Measurements from ENCODE around the gene EHD1.

EHD1 gene

GRCh38 chr11:64837887-64838351 is 40.5 kb downstream of the EHD1 start:
- Histone ChIP-seq H3F3A (ENCODE audit: insufficient read depth, low read length) (no peaks in the 10 kb centered on the region), H4K20me1 (ENCODE audit: insufficient read depth, low read length) (no peaks in the 10 kb centered on the region), H2AFZ (ENCODE audit: low read length) (no peak overlapping the region), H3K4me1 (ENCODE audit: low read length) (no peaks in the 10 kb centered on the region), H3K4me3 (ENCODE audit: low read length) (no peak overlapping the region), H3K79me2 (ENCODE audit: low read length) (peaks cover 9% of the 10 kb centered on the region; the same call in 1 of the 2 replicates), H3K36me3 (replicated peaks; ENCODE audit: insufficient read depth, low read length) (no peaks in the 10 kb centered on the region), H3K9ac (ENCODE audit: low read length) (no peak overlapping the region), H3K9me2 (replicated peaks; ENCODE audit: insufficient read depth, low read length) (no peaks in the 10 kb centered on the region), H3K9me3 (replicated peaks; ENCODE audit: insufficient read depth, low read length) (no peaks in the 10 kb centered on the region), H3K27ac (ENCODE audit: low read length) (no peak overlapping the region), H3K4me2 (ENCODE audit: low read depth, low read length) (no peak overlapping the region), H3K27me3 (replicated peaks; ENCODE audit: insufficient read depth, low read length) (no peaks in the 10 kb centered on the region)
- no peak for DNase-seq
- TF ChIP-seq EZH2 (optimal IDR thresholded peaks at IDR 0.05; ENCODE audit: low read depth, low read length) = no peak

GRCh38 chr11:64836448-64837072 is 41.9 kb downstream of the EHD1 start:
- Histone ChIP-seq H3K4me3 (ENCODE audit: low read length) (no peak overlapping the region), H3K9me3 (replicated peaks; ENCODE audit: insufficient read depth, low read length) (no peaks in the 10 kb centered on the region), H4K20me1 (ENCODE audit: insufficient read depth, low read length) (no peaks in the 10 kb centered on the region), H3F3A (ENCODE audit: insufficient read depth, low read length) (no peaks in the 10 kb centered on the region), H3K9ac (ENCODE audit: low read length) (no peak overlapping the region), H3K4me2 (ENCODE audit: low read depth, low read length) (no peak overlapping the region), H3K4me1 (ENCODE audit: low read length) (no peaks in the 10 kb centered on the region), H3K27ac (ENCODE audit: low read length) (no peak overlapping the region), H3K27me3 (replicated peaks; ENCODE audit: insufficient read depth, low read length) (no peaks in the 10 kb centered on the region), H3K9me2 (replicated peaks; ENCODE audit: insufficient read depth, low read length) (no peaks in the 10 kb centered on the region), H3K36me3 (replicated peaks; ENCODE audit: insufficient read depth, low read length) (no peaks in the 10 kb centered on the region), H2AFZ (ENCODE audit: low read length) (no peak overlapping the region), H3K79me2 (ENCODE audit: low read length) (no peaks in the 10 kb centered on the region)
- no peak for DNase-seq
- no peak for TF ChIP-seq CTCF (IDR thresholded peaks at IDR 0.05; ENCODE audit: low read length)
- TF ChIP-seq EZH2phosphoT487 (IDR thresholded peaks at IDR 0.05; ENCODE audit: low read length) = no peak
- TF ChIP-seq EZH2 (optimal IDR thresholded peaks at IDR 0.05; ENCODE audit: low read depth, low read length) = no peak

GRCh38 chr11:64835616-64836447 is 42.6 kb downstream of the EHD1 start:
- no peak for DNase-seq
- TF ChIP-seq CTCF (IDR thresholded peaks at IDR 0.05; ENCODE audit: low read length) = no peak
- TF ChIP-seq EZH2phosphoT487 (IDR thresholded peaks at IDR 0.05; ENCODE audit: low read length) = no peak
- TF ChIP-seq EZH2 (optimal IDR thresholded peaks at IDR 0.05; ENCODE audit: low read depth, low read length) = no peak
- no peaks in the 10 kb centered on the region for H3K36me3 ChIP-seq (replicated peaks; ENCODE audit: insufficient read depth, low read length)
- no peaks in the 10 kb centered on the region for H3K27me3 ChIP-seq (replicated peaks; ENCODE audit: insufficient read depth, low read length)
- no peaks in the 10 kb centered on the region for H4K20me1 ChIP-seq (ENCODE audit: insufficient read depth, low read length)
- H3K79me2 ChIP-seq (ENCODE audit: low read length) = no peaks in the 10 kb centered on the region
- no peaks in the 10 kb centered on the region for H3K9me3 ChIP-seq (replicated peaks; ENCODE audit: insufficient read depth, low read length)
- no peaks in the 10 kb centered on the region for H3K9me2 ChIP-seq (replicated peaks; ENCODE audit: insufficient read depth, low read length)
- H3F3A ChIP-seq (ENCODE audit: insufficient read depth, low read length) = no peaks in the 10 kb centered on the region
- H3K4me1 ChIP-seq (ENCODE audit: low read length) = no peaks in the 10 kb centered on the region
- H3K9ac ChIP-seq (ENCODE audit: low read length) = no peak overlapping the region
- no peak overlapping the region for H3K4me3 ChIP-seq (ENCODE audit: low read length)
- no peak overlapping the region for H2AFZ ChIP-seq (ENCODE audit: low read length)
- no peak overlapping the region for H3K27ac ChIP-seq (ENCODE audit: low read length)
- H3K4me2 ChIP-seq (ENCODE audit: low read depth, low read length) = no peak overlapping the region

Measured in MM.1S (cell line).